Heart right ventricle (tissue), 16 donors: Measurements from ENCODE around the gene KRTAP10-7. TPM values are rescaled to one million over a fixed set of nuclear protein-coding genes. Genes with fewer than 3 reads are reported as not detected.
A peak's percentile ranks its signal among the peaks of the same experiment; 100 is the strongest.

Source experiments
- ATAC-seq, 8 donors: fragments of 200-7000 bp; cut with Tn5 transposase; one replicate each; pipeline ENCODE4 v1.9.1; 2020; ENCODE audit warnings: mild to moderate bottlenecking in 8 of 8, moderate library complexity in 8 of 8, moderate number of reproducible peaks in 1 of 8
- DNase-seq, 2 donors: peaks; one replicate each; pipeline ENCODE4 v3.0.0-alpha.2; 2020
- H3K27ac ChIP-seq, 10 donors: fragments of 200-600 bp; sonication (generic) in 2 of 10; one replicate each; pipeline versions ENCODE4 v1.5.0 to v1.8.0; 2020 to 2022; ENCODE audit warnings: mild to moderate bottlenecking in 3 of 10
- H3K27me3 ChIP-seq, 7 donors: fragments of 200-600 bp; one replicate each; pipeline ENCODE4 v1.8.0; 2021 to 2022; ENCODE audit warnings: mild to moderate bottlenecking in 2 of 7
- H3K36me3 ChIP-seq, 9 donors: fragments of 200-600 bp; sonication (generic) in 1 of 9; one replicate each; pipeline versions ENCODE4 v1.5.0 to v1.8.0; 2020 to 2022; ENCODE audit warnings: mild to moderate bottlenecking in 2 of 9
- H3K4me1 ChIP-seq, 9 donors: fragments of 200-600 bp; sonication (generic) in 1 of 9; one replicate each; pipeline versions ENCODE4 v1.5.0 to v1.8.0; 2020 to 2022; ENCODE audit warnings: mild to moderate bottlenecking in 4 of 9
- H3K4me3 ChIP-seq, 10 donors: fragments of 200-600 bp; sonication (generic) in 2 of 10; one replicate each; pipeline versions ENCODE4 v1.5.0 to v1.8.0; 2020 to 2022; ENCODE audit warnings: mild to moderate bottlenecking in 7 of 10, moderate library complexity in 2 of 10
- H3K9me3 ChIP-seq, 11 donors: fragments of 200-600 bp in 10 of 11; sonication (generic) in 2 of 11; one replicate each; pipeline versions ENCODE4 v1.5.0 to v1.8.0; 2013 to 2022; ENCODE audit warnings: mild to moderate bottlenecking in 2 of 11, control low read depth in 1 of 11, moderate library complexity in 1 of 11
- CTCF ChIP-seq, 9 donors: fragments of 200-600 bp; sonication (generic) in 2 of 9; IDR thresholded peaks; one replicate each; pipeline versions ENCODE4 v1.5.0 to v1.8.0; 2021 to 2022; ENCODE audit warnings: antibody characterized with exemption in 9 of 9, mild to moderate bottlenecking in 5 of 9, moderate library complexity in 1 of 9
- WGBS, 2 donors: extraction: QIAGEN DNeasy Blood & Tissue Kit; methylation state at CpG; one replicate each; pipeline ENCODE4 v1.1.7; 2013; ENCODE audit warnings: inconsistent platforms in 1 of 2; 5-methylcytosine and 5-hydroxymethylcytosine counted together
- intact Hi-C, 10 donors: fragments of 100-400 bp; cut with DNase I; formaldehyde crosslinking; loops; one replicate each; pipeline versions ENCODE4 v1.11.1 to v1.14.2; 2022
- polyA plus RNA-seq, 2 donors: library from polyadenylated mRNA; stranded (reverse); fragments of 200-250 nt; gene quantifications; one replicate each; pipeline ENCODE4 v1.2.3, GENCODE V29; 2013
- total RNA-seq, 10 donors: library from RNA; stranded (reverse); fragmentation: NEBNext Ultra II Directional in 3 of 10; extraction: Animal tissue kit (Norgen Biotek cat#: 25700) in 3 of 10; gene quantifications; one replicate each; pipeline versions ENCODE4 v1.2.1 to v1.2.4, GENCODE V29; 2021 to 2023
- donor health status: Arrhythmogenic right ventricular cardiomyopathy.
- donor health status: ischemic (EF 13 %, LVEDD 7.1; RV severe dilation, severe dysfunction).
- donor health status: healthy with polysubstance abuse.
- donor health status: DM: no; HTN: yes; CAD: no.
- donor health status: DM: no; HTN: no; CAD: no.
- donor health status: ischemic (EF 25% LVEDD 6.9; RV normal size, moderate dysfunction).
- donor health status: ischemic (EF 25% LVEDD 5.7; RV mildly dilated, moderate dysfunction).
- donor health status: healthy.
- donor health status: DM: yes; HTN: yes; CAD: no.
- donor health status: Ischemic cardiomyopathy.
- donor health status: ischemic (EF 35%, LVEDD 5.7; RV mildly dilated, moderate dysfunction).
- donor health status: nonischemic (EF 11% LVEDD 7.7; RV severe dilation, severe dysfunction).
- donor health status: DM: yes; HTN: yes; CAD: no.
- donor health status: PGD.
- donor health status: ischemic (EF 29% LVEDD 5.4; RV normal size, mild dysfunction).
- donor health status: nonischemic (EF 23%, LVEDD 6.1; RV moderate dilation, normal function).

KRTAP10-7 gene
- total and polyA plus RNA-seq, 12 donors = not detected

GRCh38 chr21:44648557-44649311 lies 48.3 kb downstream of the KRTAP10-7 start:
- ATAC-seq (peak in 1 of 8 donors; percentile 52), DNase-seq (no peak)
- intact Hi-C loops = no loop called here
- no peaks in the 10 kb centered on the region for H3K36me3 ChIP-seq
- H3K4me3 ChIP-seq = no peak overlapping the region
- no peaks in the 10 kb centered on the region for H3K4me1 ChIP-seq
- 74 to 77% methylated on average over 33 of the region's 33 CpGs for WGBS, 2 donors
- peaks cover 0 to 24% (median 14%) of the 10 kb centered on the region in 11 donors for H3K9me3 ChIP-seq
- H3K27ac ChIP-seq = no peak overlapping the region
- TF ChIP-seq CTCF (IDR thresholded peaks at IDR 0.05) = no peak
- H3K27me3 ChIP-seq = peaks cover 0 to 30% (median 16%) of the 10 kb centered on the region in 7 donors

GRCh38 chr21:44649521-44650100 lies 49.2 kb downstream of the KRTAP10-7 start:
- Histone ChIP-seq H3K9me3 (peaks cover 0 to 16% (median 9%) of the 10 kb centered on the region in 11 donors), H3K4me1 (no peaks in the 10 kb centered on the region), H3K36me3 (no peaks in the 10 kb centered on the region), H3K27me3 (peaks cover 0 to 34% (median 16%) of the 10 kb centered on the region in 7 donors), H3K4me3 (no peak overlapping the region), H3K27ac (no peak overlapping the region)
- ATAC-seq = no peak
- no peak for TF ChIP-seq CTCF (IDR thresholded peaks at IDR 0.05)
- WGBS, 2 donors = 82 to 86% methylated on average over 18 of the region's 18 CpGs
- DNase-seq = no peak
- intact Hi-C loops = no loop called here

- no peak overlapping the region for H3K4me3 ChIP-seq
- H3K27ac ChIP-seq = no peak overlapping the region
- intact Hi-C loops = no loop called here
- no peaks in the 10 kb centered on the region for H3K36me3 ChIP-seq
- WGBS, 2 donors = 86 to 88% methylated on average over 20 of the region's 20 CpGs
- no peak for TF ChIP-seq CTCF (IDR thresholded peaks at IDR 0.05)
- H3K4me1 ChIP-seq = no peaks in the 10 kb centered on the region
- DNase-seq (no peak), ATAC-seq (no peak)
- peaks cover 0 to 8% (median under 1%) of the 10 kb centered on the region in 11 donors for H3K9me3 ChIP-seq
- H3K27me3 ChIP-seq = peaks cover 0 to 34% (median 16%) of the 10 kb centered on the region in 7 donors
Measured at GRCh38 chr21:44650265-44650972, 50.0 kb downstream of the KRTAP10-7 start.

GRCh38 chr21:44650973-44651675 lies 50.7 kb downstream of the KRTAP10-7 start:
- H3K27me3 ChIP-seq = peaks cover 0 to 34% (median 15%) of the 10 kb centered on the region in 7 donors
- no peak overlapping the region for H3K27ac ChIP-seq
- TF ChIP-seq CTCF (IDR thresholded peaks at IDR 0.05) = no peak
- 84 to 90% methylated on average over 12 of the region's 12 CpGs for WGBS, 2 donors
- no peaks in the 10 kb centered on the region for H3K36me3 ChIP-seq
- ATAC-seq (no peak), DNase-seq (no peak)
- H3K9me3 ChIP-seq = peaks cover 0 to 7% (median 2%) of the 10 kb centered on the region in 11 donors
- H3K4me3 ChIP-seq = no peak overlapping the region
- no peaks in the 10 kb centered on the region for H3K4me1 ChIP-seq
- intact Hi-C loops = no loop called here
